Measurements from ENCODE around the gene MIPEP.

The MIPEP gene

GRCh38 chr13:23810685-23811240 is 78.4 kb downstream of the MIPEP start:
- DNase-seq (ENCODE audit: low spot score), result no peak

GRCh38 chr13:23808803-23809202 is 80.4 kb downstream of the MIPEP start:
- no peak for DNase-seq (ENCODE audit: low spot score)

GRCh38 chr13:23806874-23807526 is 82.2 kb downstream of the MIPEP start:
- DNase-seq (ENCODE audit: low spot score), result no peak

GRCh38 chr13:23805821-23806220 is 83.4 kb downstream of the MIPEP start:
- no peak for DNase-seq (ENCODE audit: low spot score)

- DNase-seq (ENCODE audit: low spot score), result no peak
These were observed 84.1 kb downstream of the MIPEP start for GRCh38 chr13:23805122-23805521.

- no peak for DNase-seq (ENCODE audit: low spot score)
These were observed 85.0 kb downstream of the MIPEP start for GRCh38 chr13:23804166-23804565.

GRCh38 chr13:23801141-23801540 is 88.1 kb downstream of the MIPEP start:
- no peak for DNase-seq (ENCODE audit: low spot score)

GRCh38 chr13:23799945-23800344 is 89.3 kb downstream of the MIPEP start:
- no peak for DNase-seq (ENCODE audit: low spot score)

- no peak for DNase-seq (ENCODE audit: low spot score)
These were observed 91.8 kb downstream of the MIPEP start for GRCh38 chr13:23797276-23797903.

GRCh38 chr13:23796551-23796950 is 92.6 kb downstream of the MIPEP start:
- peak; percentile 33 for DNase-seq (ENCODE audit: low spot score)

GRCh38 chr13:23794267-23795161 is 94.7 kb downstream of the MIPEP start:
- peak; percentile 52 for DNase-seq (ENCODE audit: low spot score)

GRCh38 chr13:23793711-23794110 is 95.5 kb downstream of the MIPEP start:
- DNase-seq (ENCODE audit: low spot score), result no peak

- no peak for DNase-seq (ENCODE audit: low spot score)
These were observed 96.5 kb downstream of the MIPEP start for GRCh38 chr13:23792680-23793079.

- no peak for DNase-seq (ENCODE audit: low spot score)
These were observed 98.5 kb downstream of the MIPEP start for GRCh38 chr13:23790577-23791170.

GRCh38 chr13:23789576-23790346 is 99.4 kb downstream of the MIPEP start:
- no peak for DNase-seq (ENCODE audit: low spot score)

- no peak for DNase-seq (ENCODE audit: low spot score)
These were observed 100.7 kb downstream of the MIPEP start for GRCh38 chr13:23788459-23788858.

GRCh38 chr13:23787464-23787863 is 101.7 kb downstream of the MIPEP start:
- no peak for DNase-seq (ENCODE audit: low spot score)

- no peak for DNase-seq (ENCODE audit: low spot score)
These were observed 102.6 kb downstream of the MIPEP start for GRCh38 chr13:23786607-23787006.

- DNase-seq (ENCODE audit: low spot score), result no peak
These were observed 110.3 kb downstream of the MIPEP start for GRCh38 chr13:23778879-23779278.

- no peak for DNase-seq (ENCODE audit: low spot score)
These were observed 111.1 kb downstream of the MIPEP start for GRCh38 chr13:23778002-23778652.

- no peak for DNase-seq (ENCODE audit: low spot score)
These were observed 111.7 kb downstream of the MIPEP start for GRCh38 chr13:23777575-23777870.
